Body of pancreas (tissue), 4 donors: ENCODE results near the gene PIEZO2. TPM values are rescaled to one million over a fixed set of nuclear protein-coding genes. Genes with fewer than 3 reads are reported as not detected.
A peak's percentile ranks its signal among the peaks of the same experiment; 100 is the strongest.

Source experiments
- ATAC-seq: fragments of 150-250 bp; one replicate; pipeline ENCODE4 v1.9.1; 2016
- DNase-seq, 4 donors: peaks; one replicate each; pipeline ENCODE4 v3.0.0-alpha.2; 2019
- H3K27ac ChIP-seq, 4 donors: fragments of 200-600 bp; sonication (generic); 1 replicate in 3 of 4; 2 replicates in 1 of 4; pipeline versions ENCODE4 v1.5.1 to v1.6.1; 2016 to 2019; ENCODE audit warnings: mild to moderate bottlenecking in 1 of 4, mixed read lengths in 1 of 4, moderate library complexity in 1 of 4
- H3K27me3 ChIP-seq, 2 donors: fragments of 200-600 bp; sonication (generic); one replicate each; pipeline ENCODE4 v1.6.0; 2016; ENCODE audit warnings: mild to moderate bottlenecking in 1 of 2
- H3K36me3 ChIP-seq, 2 donors: fragments of 200-600 bp; sonication (generic); replicated peaks in 1 of 2; 2 replicates each; pipeline ENCODE4 v1.5.1; 2016; ENCODE audit warnings: low read depth in 2 of 2; ENCODE audit not compliant: insufficient read depth in 1 of 2
- H3K4me1 ChIP-seq: fragments of 200-600 bp; sonication (generic); one replicate; pipeline ENCODE4 v1.6.0; 2016
- H3K4me3 ChIP-seq, 2 donors: fragments of 200-600 bp; sonication (generic); 1 replicate in 1 of 2; 2 replicates in 1 of 2; pipeline ENCODE4 v1.5.1; 2016 to 2019
- H3K9me3 ChIP-seq, 3 donors: fragments of 200-600 bp; sonication (generic); 1 replicate in 2 of 3; 2 replicates in 1 of 3; pipeline ENCODE4 v1.5.1; 2016
- CTCF ChIP-seq, 7 experiments: fragments of 450-650 bp in 4 of 7; fragments of 200-600 bp in 3 of 7; sonication (generic) in 3 of 7; IDR thresholded peaks; one replicate each; pipeline ENCODE4 v1.5.1; 2016 to 2019; ENCODE audit warnings: antibody characterized with exemption in 7 of 7
- POLR2A ChIP-seq, 3 donors: fragments of 450-650 bp; IDR thresholded peaks; one replicate each; pipeline ENCODE4 v1.6.1; 2016; ENCODE audit warnings: antibody characterized with exemption in 3 of 3, mild to moderate bottlenecking in 2 of 3
- WGBS, 2 donors: methylation state at CpG; one replicate each; pipeline ENCODE4 v1.1.5; 2017; 5-methylcytosine and 5-hydroxymethylcytosine counted together
- intact Hi-C: fragments of 100-400 bp; cut with DNase I; formaldehyde crosslinking; loops from one replicate; pipeline ENCODE4 v1.15.1; 2023
- total RNA-seq, 2 donors: library from RNA; depleted of rRNA; stranded (reverse); fragments of >200 nt; gene quantifications; one replicate each; pipeline ENCODE4 v1.1.0, GENCODE V29; 2016

PIEZO2 gene
- total RNA-seq, 2 donors from 2014 or later, result 0.33 to 40.7 TPM

DNA sequence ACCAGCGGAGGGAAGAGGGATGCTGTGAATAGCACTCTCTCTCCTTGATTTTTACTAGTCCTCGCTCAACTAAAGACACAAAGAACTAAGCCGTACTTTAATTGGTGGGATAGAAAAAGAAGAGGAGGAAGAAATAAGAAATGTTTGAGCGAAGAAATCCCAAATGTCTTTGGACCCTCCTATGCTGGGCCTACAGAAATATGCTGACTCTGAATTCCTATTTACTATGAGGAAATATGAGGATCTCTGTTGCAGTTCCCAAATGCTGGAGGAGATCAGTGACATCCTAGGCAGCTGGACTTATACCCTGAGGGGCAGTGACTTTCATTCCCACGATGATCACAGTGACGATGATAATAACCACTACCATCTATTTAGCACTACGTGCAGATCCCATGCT, 16.6 kb upstream of the PIEZO2 start:
- WGBS, 2 donors, result 80 to 86% methylated on average over 7 of the region's 7 CpGs
- Histone ChIP-seq H3K4me3 (no peak overlapping the region), H3K4me1 (no peaks in the 10 kb centered on the region), H3K36me3 (no peaks in the 10 kb centered on the region), H3K9me3 (no peaks in the 10 kb centered on the region), H3K27me3 (no peaks in the 10 kb centered on the region), H3K27ac (no peak overlapping the region)
- no peak for ATAC-seq
- intact Hi-C loops, result no loop called here
- TF ChIP-seq CTCF (IDR thresholded peaks at IDR 0.05), result no peak
- TF ChIP-seq POLR2A (IDR thresholded peaks at IDR 0.05), result no peak
- DNase-seq, result no peak

DNA sequence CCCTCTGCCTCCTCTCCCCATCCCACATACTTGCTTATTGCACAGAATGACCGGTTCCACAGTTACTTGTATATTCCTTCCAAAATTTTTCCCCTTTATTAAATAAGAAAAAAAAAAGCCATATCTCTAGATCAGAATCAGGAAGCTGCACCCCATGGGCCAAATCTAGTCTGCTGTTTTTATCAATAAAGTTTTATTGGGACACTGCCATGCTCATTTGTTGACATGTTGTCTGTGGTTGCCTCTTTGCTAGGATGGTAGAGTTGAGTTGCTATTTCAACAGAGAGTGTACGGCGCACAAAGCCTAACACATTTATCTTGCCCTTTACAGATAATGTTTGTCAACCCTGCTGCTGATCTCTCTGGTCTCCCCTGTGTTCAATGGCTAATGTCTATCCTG, 15.8 kb upstream of the PIEZO2 start:
- intact Hi-C loops, result no loop called here
- no peak overlapping the region for H3K27ac ChIP-seq
- no peaks in the 10 kb centered on the region for H3K27me3 ChIP-seq
- WGBS, 2 donors, result 75 to 90% methylated on average over 3 of the region's 3 CpGs
- H3K36me3 ChIP-seq, result no peaks in the 10 kb centered on the region
- H3K9me3 ChIP-seq, result no peaks in the 10 kb centered on the region
- DNase-seq (no peak), ATAC-seq (no peak)
- H3K4me1 ChIP-seq, result no peaks in the 10 kb centered on the region
- TF ChIP-seq CTCF (IDR thresholded peaks at IDR 0.05) (no peak), POLR2A (IDR thresholded peaks at IDR 0.05) (no peak)
- H3K4me3 ChIP-seq, result no peak overlapping the region

- H3K27ac ChIP-seq, result no peak overlapping the region
- peak in 2 of 4 donors; percentile 33 to 52 for DNase-seq
- no peak overlapping the region for H3K4me3 ChIP-seq
- no peaks in the 10 kb centered on the region for H3K36me3 ChIP-seq
- no peaks in the 10 kb centered on the region for H3K27me3 ChIP-seq
- no peaks in the 10 kb centered on the region for H3K9me3 ChIP-seq
- WGBS, 2 donors, result 10 to 15% methylated on average over 18 of the region's 18 CpGs
- peak; percentile 58 for ATAC-seq
- peak; percentile 28 to 52 (median 40) for TF ChIP-seq CTCF (IDR thresholded peaks at IDR 0.05)
- no peak for TF ChIP-seq POLR2A (IDR thresholded peaks at IDR 0.05)
- intact Hi-C loops, result no loop called here
- H3K4me1 ChIP-seq, result no peaks in the 10 kb centered on the region
Observed at GRCh38 chr18:11163665-11164064, 14.3 kb upstream of the PIEZO2 start.

DNA sequence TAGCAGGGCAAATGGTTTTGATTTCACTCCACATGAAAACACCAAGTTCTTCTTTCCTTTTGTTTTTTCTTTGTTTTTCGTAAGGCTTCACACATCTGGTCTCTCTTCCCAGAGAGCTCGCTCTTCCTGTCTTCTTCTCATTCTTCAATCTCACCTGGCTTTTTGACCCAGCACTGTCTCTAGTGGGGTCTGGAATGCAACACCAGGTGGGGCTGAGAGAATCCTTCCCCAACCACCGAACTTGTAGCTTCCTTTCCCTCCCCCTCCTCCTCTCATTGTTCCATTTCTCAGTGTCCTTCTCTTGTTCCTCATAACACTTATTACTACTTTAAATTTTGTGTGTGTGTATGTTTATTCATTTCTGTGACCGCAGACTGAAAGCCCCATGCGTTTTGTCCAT, 13.5 kb upstream of the PIEZO2 start:
- no peaks in the 10 kb centered on the region for H3K27me3 ChIP-seq
- ATAC-seq (no peak), DNase-seq (no peak)
- H3K9me3 ChIP-seq, result no peaks in the 10 kb centered on the region
- no peak overlapping the region for H3K27ac ChIP-seq
- intact Hi-C loops, result no loop called here
- H3K4me1 ChIP-seq, result no peaks in the 10 kb centered on the region
- 67 to 80% methylated on average over 5 of the region's 5 CpGs for WGBS, 2 donors
- H3K36me3 ChIP-seq, result no peaks in the 10 kb centered on the region
- no peak overlapping the region for H3K4me3 ChIP-seq
- TF ChIP-seq POLR2A (IDR thresholded peaks at IDR 0.05) (no peak), CTCF (IDR thresholded peaks at IDR 0.05) (no peak)

- no peak overlapping the region for H3K4me3 ChIP-seq
- TF ChIP-seq CTCF (IDR thresholded peaks at IDR 0.05), result no peak
- no peak for TF ChIP-seq POLR2A (IDR thresholded peaks at IDR 0.05)
- ATAC-seq (no peak), DNase-seq (no peak)
- 74 to 84% methylated on average over 3 of the region's 3 CpGs for WGBS, 2 donors
- intact Hi-C loops, result no loop called here
- H3K36me3 ChIP-seq, result no peaks in the 10 kb centered on the region
- H3K4me1 ChIP-seq, result no peaks in the 10 kb centered on the region
- no peaks in the 10 kb centered on the region for H3K9me3 ChIP-seq
- H3K27ac ChIP-seq, result no peak overlapping the region
- no peaks in the 10 kb centered on the region for H3K27me3 ChIP-seq
Observed at GRCh38 chr18:11162462-11162861, 13.1 kb upstream of the PIEZO2 start.
